ENCODE data around the gene SEMA5B.

The SEMA5B gene

DNA sequence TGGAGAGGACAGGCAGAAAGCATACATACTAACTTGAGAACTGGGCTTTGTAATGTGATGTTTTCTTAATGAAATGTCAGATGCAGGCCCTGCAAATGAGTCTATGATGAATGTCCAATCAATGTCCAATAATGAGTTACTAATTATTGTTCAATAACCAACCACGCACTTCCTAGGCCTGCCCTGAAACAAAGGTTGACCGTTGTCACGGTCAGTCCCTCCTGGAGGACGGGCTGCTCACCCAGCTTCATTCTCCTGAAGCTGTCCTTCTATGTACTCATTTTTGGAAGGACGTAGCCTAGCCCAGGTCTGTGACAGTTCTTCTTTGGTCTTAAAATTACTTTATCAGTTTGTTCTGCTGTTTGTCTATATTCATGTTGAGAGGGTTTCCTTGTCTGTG, 30.9 kb upstream of the SEMA5B start:
- TF ChIP-seq GABPA (IDR thresholded peaks at IDR 0.05; ENCODE audit: low read depth) = no peak
- TF ChIP-seq POLR2AphosphoS5 (IDR thresholded peaks at IDR 0.05; ENCODE audit: low read depth) = no peak
- Histone ChIP-seq H3K27ac (replicated peaks) (no peak overlapping the region), H3K4me3 (replicated peaks; ENCODE audit: insufficient read depth, low read length) (no peak overlapping the region), H3K27me3 (ENCODE audit: insufficient read depth, poor library complexity, severe bottlenecking) (no peaks in the 10 kb centered on the region)
- DNase-seq (ENCODE audit: low read depth in 1 of 2, low spot score in 1 of 2) = no peak

DNA sequence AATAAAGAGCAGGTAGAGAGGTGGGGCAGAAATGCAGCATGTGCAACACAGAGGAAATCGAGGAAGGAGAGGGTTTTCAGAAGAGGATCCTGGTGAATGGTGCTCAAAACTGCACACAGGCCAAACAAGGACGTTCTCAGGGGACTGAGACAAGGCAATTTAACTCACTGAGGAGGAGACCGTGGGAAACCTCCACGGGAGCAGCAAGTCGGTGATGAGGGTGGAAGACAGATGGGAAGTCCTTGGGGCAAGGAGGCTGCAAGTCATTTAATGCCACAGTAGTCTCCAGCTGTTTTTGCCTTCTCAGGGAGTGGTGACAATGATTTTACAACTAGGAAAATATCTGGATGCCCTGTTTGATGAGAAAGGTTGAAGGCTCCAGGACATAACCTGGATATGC, 27.8 kb upstream of the SEMA5B start:
- DNase-seq (ENCODE audit: low read depth in 1 of 2, low spot score in 1 of 2) = no peak
- H3K27ac ChIP-seq (replicated peaks) = no peak overlapping the region
- TF ChIP-seq GABPA (IDR thresholded peaks at IDR 0.05; ENCODE audit: low read depth) (no peak), POLR2AphosphoS5 (IDR thresholded peaks at IDR 0.05; ENCODE audit: low read depth) (no peak), SPI1 (IDR thresholded peaks at IDR 0.05; ENCODE audit: borderline replicate concordance, low read depth) (no peak)
- TF ChIP-seq, protein P1, sequence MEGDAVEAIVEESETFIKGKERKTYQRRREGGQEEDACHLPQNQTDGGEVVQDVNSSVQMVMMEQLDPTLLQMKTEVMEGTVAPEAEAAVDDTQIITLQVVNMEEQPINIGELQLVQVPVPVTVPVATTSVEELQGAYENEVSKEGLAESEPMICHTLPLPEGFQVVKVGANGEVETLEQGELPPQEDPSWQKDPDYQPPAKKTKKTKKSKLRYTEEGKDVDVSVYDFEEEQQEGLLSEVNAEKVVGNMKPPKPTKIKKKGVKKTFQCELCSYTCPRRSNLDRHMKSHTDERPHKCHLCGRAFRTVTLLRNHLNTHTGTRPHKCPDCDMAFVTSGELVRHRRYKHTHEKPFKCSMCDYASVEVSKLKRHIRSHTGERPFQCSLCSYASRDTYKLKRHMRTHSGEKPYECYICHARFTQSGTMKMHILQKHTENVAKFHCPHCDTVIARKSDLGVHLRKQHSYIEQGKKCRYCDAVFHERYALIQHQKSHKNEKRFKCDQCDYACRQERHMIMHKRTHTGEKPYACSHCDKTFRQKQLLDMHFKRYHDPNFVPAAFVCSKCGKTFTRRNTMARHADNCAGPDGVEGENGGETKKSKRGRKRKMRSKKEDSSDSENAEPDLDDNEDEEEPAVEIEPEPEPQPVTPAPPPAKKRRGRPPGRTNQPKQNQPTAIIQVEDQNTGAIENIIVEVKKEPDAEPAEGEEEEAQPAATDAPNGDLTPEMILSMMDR (IDR thresholded peaks at IDR 0.05; ENCODE audit: insufficient read depth, low read length) = no peak
- TF ChIP-seq, protein P2, sequence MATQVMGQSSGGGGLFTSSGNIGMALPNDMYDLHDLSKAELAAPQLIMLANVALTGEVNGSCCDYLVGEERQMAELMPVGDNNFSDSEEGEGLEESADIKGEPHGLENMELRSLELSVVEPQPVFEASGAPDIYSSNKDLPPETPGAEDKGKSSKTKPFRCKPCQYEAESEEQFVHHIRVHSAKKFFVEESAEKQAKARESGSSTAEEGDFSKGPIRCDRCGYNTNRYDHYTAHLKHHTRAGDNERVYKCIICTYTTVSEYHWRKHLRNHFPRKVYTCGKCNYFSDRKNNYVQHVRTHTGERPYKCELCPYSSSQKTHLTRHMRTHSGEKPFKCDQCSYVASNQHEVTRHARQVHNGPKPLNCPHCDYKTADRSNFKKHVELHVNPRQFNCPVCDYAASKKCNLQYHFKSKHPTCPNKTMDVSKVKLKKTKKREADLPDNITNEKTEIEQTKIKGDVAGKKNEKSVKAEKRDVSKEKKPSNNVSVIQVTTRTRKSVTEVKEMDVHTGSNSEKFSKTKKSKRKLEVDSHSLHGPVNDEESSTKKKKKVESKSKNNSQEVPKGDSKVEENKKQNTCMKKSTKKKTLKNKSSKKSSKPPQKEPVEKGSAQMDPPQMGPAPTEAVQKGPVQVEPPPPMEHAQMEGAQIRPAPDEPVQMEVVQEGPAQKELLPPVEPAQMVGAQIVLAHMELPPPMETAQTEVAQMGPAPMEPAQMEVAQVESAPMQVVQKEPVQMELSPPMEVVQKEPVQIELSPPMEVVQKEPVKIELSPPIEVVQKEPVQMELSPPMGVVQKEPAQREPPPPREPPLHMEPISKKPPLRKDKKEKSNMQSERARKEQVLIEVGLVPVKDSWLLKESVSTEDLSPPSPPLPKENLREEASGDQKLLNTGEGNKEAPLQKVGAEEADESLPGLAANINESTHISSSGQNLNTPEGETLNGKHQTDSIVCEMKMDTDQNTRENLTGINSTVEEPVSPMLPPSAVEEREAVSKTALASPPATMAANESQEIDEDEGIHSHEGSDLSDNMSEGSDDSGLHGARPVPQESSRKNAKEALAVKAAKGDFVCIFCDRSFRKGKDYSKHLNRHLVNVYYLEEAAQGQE (IDR thresholded peaks at IDR 0.05; ENCODE audit: insufficient replicate concordance, low read depth) = no peak
- no peak overlapping the region for H3K4me3 ChIP-seq (replicated peaks; ENCODE audit: insufficient read depth, low read length)
- no peaks in the 10 kb centered on the region for H3K27me3 ChIP-seq (ENCODE audit: insufficient read depth, poor library complexity, severe bottlenecking)

DNA sequence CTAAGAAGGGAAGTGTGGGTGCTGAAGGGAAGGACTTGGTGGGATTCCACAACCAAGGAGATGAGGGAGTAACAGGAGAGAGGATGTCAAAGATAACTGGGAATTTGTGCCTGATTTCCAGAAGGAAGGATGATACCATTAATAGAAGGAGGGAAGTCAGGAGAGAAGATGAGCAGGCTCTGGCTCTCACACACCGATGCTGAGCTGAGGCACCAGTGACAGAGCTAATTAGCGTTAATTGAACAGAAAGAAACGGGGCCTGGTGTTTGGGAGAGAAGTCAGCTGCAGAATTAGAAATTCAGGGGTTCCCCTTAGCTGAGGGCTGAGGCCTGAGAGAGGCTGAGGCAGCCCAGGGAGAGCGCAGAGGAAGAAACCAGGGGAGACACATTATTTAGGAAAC, 27.4 kb upstream of the SEMA5B start:
- H3K27me3 ChIP-seq (ENCODE audit: insufficient read depth, poor library complexity, severe bottlenecking) = no peaks in the 10 kb centered on the region
- H3K27ac ChIP-seq (replicated peaks) = no peak overlapping the region
- TF ChIP-seq POLR2AphosphoS5 (IDR thresholded peaks at IDR 0.05; ENCODE audit: low read depth) = no peak
- no peak for TF ChIP-seq GABPA (IDR thresholded peaks at IDR 0.05; ENCODE audit: low read depth)
- TF ChIP-seq, protein P2 (IDR thresholded peaks at IDR 0.05; ENCODE audit: insufficient replicate concordance, low read depth) = no peak
- TF ChIP-seq SPI1 (IDR thresholded peaks at IDR 0.05; ENCODE audit: borderline replicate concordance, low read depth) = no peak
- TF ChIP-seq, protein P1 (IDR thresholded peaks at IDR 0.05; ENCODE audit: insufficient read depth, low read length) = no peak
- H3K4me3 ChIP-seq (replicated peaks; ENCODE audit: insufficient read depth, low read length) = no peak overlapping the region
- DNase-seq (ENCODE audit: low read depth in 1 of 2, low spot score in 1 of 2) = no peak

DNA sequence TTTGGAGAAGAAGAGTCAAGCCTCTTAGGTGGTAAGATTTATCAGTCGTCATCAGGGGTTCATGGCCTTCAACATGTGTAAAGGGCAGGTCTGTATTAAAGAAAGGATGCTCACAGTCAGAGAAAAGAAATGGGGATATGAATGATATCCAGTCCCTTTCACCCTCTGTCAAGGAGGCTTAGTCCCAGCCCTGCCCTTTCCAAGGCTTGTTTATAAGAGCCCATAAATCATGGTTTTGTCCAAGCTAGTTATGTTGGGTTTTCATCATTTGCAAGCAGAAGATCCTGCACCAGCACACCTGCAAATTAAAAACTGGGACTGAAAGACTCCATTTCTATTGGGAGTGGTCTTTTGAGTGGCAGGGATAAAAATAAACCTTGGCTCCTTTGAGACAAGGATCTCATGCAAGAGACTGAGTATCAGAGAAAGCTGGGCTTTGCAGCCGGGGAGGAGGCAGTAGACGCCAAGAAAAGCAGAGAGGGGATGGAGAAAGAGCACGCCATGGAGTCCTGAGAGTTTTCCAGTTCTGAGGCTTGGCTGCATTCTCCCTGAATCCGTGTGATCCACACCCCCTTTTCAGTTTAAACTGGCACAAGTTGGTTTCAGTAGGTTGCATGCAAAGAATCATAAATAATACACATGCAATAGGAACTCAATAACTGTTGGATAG, 26.7 kb upstream of the SEMA5B start:
- no peak overlapping the region for H3K4me3 ChIP-seq (replicated peaks; ENCODE audit: insufficient read depth, low read length)
- TF ChIP-seq, protein P2 (IDR thresholded peaks at IDR 0.05; ENCODE audit: insufficient replicate concordance, low read depth) = no peak
- TF ChIP-seq, protein P1 (IDR thresholded peaks at IDR 0.05; ENCODE audit: insufficient read depth, low read length) = no peak
- TF ChIP-seq POLR2AphosphoS5 (IDR thresholded peaks at IDR 0.05; ENCODE audit: low read depth) (no peak), SPI1 (IDR thresholded peaks at IDR 0.05; ENCODE audit: borderline replicate concordance, low read depth) (no peak), GABPA (IDR thresholded peaks at IDR 0.05; ENCODE audit: low read depth) (no peak)

More for the DNA sequence above, 26.7 kb upstream of the SEMA5B start:
- Histone ChIP-seq H3K27me3 (ENCODE audit: insufficient read depth, poor library complexity, severe bottlenecking) (no peaks in the 10 kb centered on the region), H3K27ac (replicated peaks) (no peak overlapping the region)
- no peak for DNase-seq (ENCODE audit: low read depth in 1 of 2, low spot score in 1 of 2)

Measured in HL-60 (cell line).